SU-DHL-6 (cell line): Measurements from ENCODE around the gene OXLD1.

Experiments
- H2AFZ ChIP-seq: fragments of 200-600 bp; sonication (generic); 2 replicates; pipeline ENCODE4 v1.6.1; 2014; ENCODE audit warnings: low read depth, mild to moderate bottlenecking, moderate library complexity, mixed read lengths, antibody characterized with exemption, low read length; ENCODE audit not compliant: severe bottlenecking
- H3F3A ChIP-seq: fragments of 200-600 bp; shearing (Covaris generic); 2 replicates; pipeline ENCODE4 v1.6.0; 2016; ENCODE audit warnings: antibody characterized with exemption, mild to moderate bottlenecking; ENCODE audit not compliant: insufficient read depth
- H3K27ac ChIP-seq: fragments of 200-600 bp; sonication (generic); 2 replicates; pipeline ENCODE4 v1.5.1; 2016; ENCODE audit warnings: low read depth, mild to moderate bottlenecking, low read length, moderate library complexity, mixed read lengths
- H3K27me3 ChIP-seq: fragments of 200-600 bp; sonication (generic), shearing (Covaris generic); 2 replicates; pipeline ENCODE4 v1.6.0; 2014; ENCODE audit warnings: mild to moderate bottlenecking, low read length
- H3K36me3 ChIP-seq: fragments of 200-600 bp; sonication (generic); 2 replicates; pipeline ENCODE4 v1.6.1; 2014; ENCODE audit warnings: mild to moderate bottlenecking, low read length, mixed read lengths
- H3K4me2 ChIP-seq: fragments of 300-600, 200-600 bp; shearing (Covaris generic), sonication (generic); 2 replicates; pipeline ENCODE4 v1.6.0; 2014; ENCODE audit warnings: low read length, low read depth, mild to moderate bottlenecking; ENCODE audit not compliant: poor library complexity, severe bottlenecking
- H3K4me3 ChIP-seq: fragments of 200-600 bp; sonication (generic); 2 replicates; pipeline ENCODE4 v1.5.1; 2014; ENCODE audit warnings: antibody characterized with exemption, low read length, mild to moderate bottlenecking, mixed read lengths; ENCODE audit not compliant: insufficient read depth, poor library complexity, severe bottlenecking
- H3K79me2 ChIP-seq: fragments of 200-600 bp; sonication (generic); 2 replicates; pipeline ENCODE4 v1.6.1; 2014; ENCODE audit warnings: mild to moderate bottlenecking, low read length, moderate library complexity; ENCODE audit not compliant: insufficient read depth
- H3K9ac ChIP-seq: fragments of 200-600 bp; sonication (generic); 2 replicates; pipeline ENCODE4 v1.7.0; 2014; ENCODE audit warnings: mild to moderate bottlenecking, low read length
- H3K9me2 ChIP-seq: fragments of 200-600 bp; sonication (generic); replicated peaks from 2 replicates; pipeline ENCODE4 v1.6.1; 2014; ENCODE audit warnings: low read length; ENCODE audit not compliant: insufficient read depth
- H3K9me3 ChIP-seq: fragments of 200-600 bp; sonication (generic); 2 replicates; pipeline ENCODE4 v1.6.1; 2014; ENCODE audit warnings: low read length, mixed read lengths; ENCODE audit not compliant: insufficient read depth
- H4K20me1 ChIP-seq: fragments of 200-600 bp; sonication (generic); 2 replicates; pipeline ENCODE4 v1.6.1; 2014; ENCODE audit warnings: low read depth, mild to moderate bottlenecking, antibody characterized with exemption, low read length, moderate library complexity, mixed read lengths
- EZH2phosphoT487 ChIP-seq: fragments of 200-600 bp; sonication (generic), shearing (Covaris generic); conservative IDR thresholded peaks from 2 replicates; pipeline ENCODE4 v1.6.1; 2018; ENCODE audit warnings: mild to moderate bottlenecking, antibody characterized with exemption, low read length, moderate library complexity, mixed read lengths
- TF ChIP-seq, protein P1 (sequence below): fragments of 200-600 bp; sonication (generic); IDR thresholded peaks from one replicate; pipeline ENCODE4 v1.5.1; 2017; ENCODE audit warnings: antibody characterized with exemption, mild to moderate bottlenecking, low read length, moderate library complexity; ENCODE audit not compliant: insufficient read depth, poor library complexity, severe bottlenecking

The OXLD1 gene

DNA sequence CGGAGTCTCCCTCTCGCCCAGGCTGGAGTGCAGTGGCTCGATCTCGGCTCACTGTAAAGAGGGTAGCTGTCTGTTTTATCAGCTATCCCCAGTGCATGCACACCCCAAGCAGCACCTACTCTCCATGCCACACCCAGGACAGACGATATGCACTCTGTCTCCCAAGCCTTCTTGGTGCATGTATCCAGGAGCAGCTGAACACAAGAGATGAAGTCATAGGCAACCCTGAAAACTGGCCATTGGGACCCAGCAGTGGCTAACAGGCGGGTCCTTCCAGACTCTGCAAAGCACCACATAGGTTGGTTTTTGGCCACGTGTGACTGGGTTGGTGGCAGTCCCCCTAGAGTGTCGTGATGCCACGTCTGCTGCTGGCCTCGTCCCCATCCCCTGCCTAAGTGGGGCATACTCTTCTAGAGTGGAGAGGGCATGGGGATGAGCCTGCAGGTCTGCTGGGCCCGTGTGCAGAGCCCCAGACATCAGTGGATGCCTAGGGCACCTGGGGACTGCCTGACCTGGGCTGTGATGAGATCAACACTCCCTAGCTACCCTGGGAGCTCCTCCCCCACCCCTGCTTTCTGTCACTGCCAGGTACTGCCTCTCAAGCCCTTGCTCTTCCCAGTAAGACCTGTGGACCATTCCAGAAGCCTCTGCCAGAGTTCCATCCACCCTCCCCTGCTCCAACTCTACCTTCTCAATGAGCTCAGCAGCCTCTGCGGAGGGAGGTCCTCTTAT is 19.4 kb downstream of the OXLD1 start:
- H3K27ac ChIP-seq, result no peak overlapping the region
- TF ChIP-seq, protein P1, sequence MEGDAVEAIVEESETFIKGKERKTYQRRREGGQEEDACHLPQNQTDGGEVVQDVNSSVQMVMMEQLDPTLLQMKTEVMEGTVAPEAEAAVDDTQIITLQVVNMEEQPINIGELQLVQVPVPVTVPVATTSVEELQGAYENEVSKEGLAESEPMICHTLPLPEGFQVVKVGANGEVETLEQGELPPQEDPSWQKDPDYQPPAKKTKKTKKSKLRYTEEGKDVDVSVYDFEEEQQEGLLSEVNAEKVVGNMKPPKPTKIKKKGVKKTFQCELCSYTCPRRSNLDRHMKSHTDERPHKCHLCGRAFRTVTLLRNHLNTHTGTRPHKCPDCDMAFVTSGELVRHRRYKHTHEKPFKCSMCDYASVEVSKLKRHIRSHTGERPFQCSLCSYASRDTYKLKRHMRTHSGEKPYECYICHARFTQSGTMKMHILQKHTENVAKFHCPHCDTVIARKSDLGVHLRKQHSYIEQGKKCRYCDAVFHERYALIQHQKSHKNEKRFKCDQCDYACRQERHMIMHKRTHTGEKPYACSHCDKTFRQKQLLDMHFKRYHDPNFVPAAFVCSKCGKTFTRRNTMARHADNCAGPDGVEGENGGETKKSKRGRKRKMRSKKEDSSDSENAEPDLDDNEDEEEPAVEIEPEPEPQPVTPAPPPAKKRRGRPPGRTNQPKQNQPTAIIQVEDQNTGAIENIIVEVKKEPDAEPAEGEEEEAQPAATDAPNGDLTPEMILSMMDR, result no peak
- no peak for TF ChIP-seq EZH2phosphoT487
- H3K9me2 ChIP-seq, result no peaks in the 10 kb centered on the region
- no peak overlapping the region for H3K9ac ChIP-seq
- no peak overlapping the region for H3K4me2 ChIP-seq
- H4K20me1 ChIP-seq, result no peaks in the 10 kb centered on the region
- no peak overlapping the region for H2AFZ ChIP-seq
- H3K4me3 ChIP-seq, result no peak overlapping the region
- no peaks in the 10 kb centered on the region for H3K79me2 ChIP-seq
- no peaks in the 10 kb centered on the region for H3K27me3 ChIP-seq
- no peaks in the 10 kb centered on the region for H3F3A ChIP-seq
- H3K36me3 ChIP-seq, result no peaks in the 10 kb centered on the region
- no peaks in the 10 kb centered on the region for H3K9me3 ChIP-seq

DNA sequence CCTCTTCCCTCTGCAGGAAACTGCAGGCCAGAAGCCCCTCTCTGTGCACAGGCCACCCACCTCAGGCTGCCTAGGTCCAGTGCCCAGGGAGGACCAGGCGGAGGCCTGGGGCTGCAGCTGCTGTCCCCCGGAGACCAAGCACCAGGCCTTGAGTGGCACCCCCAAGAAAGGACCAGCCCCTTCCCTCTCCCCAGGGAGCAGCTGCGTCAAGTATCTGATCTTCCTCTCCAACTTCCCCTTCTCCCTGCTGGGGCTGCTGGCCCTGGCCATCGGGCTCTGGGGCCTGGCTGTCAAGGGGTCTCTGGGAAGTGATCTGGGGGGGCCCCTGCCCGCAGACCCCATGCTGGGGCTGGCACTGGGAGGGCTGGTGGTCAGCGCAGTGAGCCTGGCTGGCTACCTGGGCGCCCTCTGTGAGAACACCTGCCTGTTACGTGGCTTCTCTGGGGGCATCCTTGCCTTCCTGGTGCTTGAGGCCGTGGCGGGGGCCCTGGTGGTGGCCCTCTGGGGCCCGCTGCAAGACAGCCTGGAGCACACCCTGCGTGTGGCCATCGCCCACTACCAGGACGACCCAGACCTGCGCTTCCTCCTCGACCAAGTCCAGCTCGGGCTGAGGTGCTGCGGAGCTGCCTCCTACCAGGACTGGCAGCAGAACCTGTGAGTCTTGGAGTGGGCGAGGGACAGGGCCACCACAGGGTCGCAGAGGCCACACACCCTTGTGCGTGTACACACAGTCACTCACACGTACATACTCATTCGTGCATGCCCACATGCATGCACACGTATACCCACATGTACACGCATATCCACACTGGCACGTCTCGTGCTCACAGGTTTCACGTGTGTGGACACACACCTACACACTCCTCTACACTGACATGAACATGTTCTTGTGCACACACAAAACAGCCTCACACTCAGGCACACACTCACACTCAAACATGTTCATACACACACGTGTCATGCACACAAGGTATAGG is 21.1 kb downstream of the OXLD1 start:
- Histone ChIP-seq H4K20me1 (no peaks in the 10 kb centered on the region), H3F3A (no peaks in the 10 kb centered on the region), H3K9ac (no peak overlapping the region), H3K27me3 (no peaks in the 10 kb centered on the region), H3K36me3 (no peaks in the 10 kb centered on the region), H3K9me2 (no peaks in the 10 kb centered on the region), H3K4me2 (no peak overlapping the region), H3K9me3 (no peaks in the 10 kb centered on the region), H2AFZ (no peak overlapping the region), H3K79me2 (no peaks in the 10 kb centered on the region), H3K27ac (no peak overlapping the region), H3K4me3 (no peak overlapping the region)
- TF ChIP-seq, protein P1, result no peak
- TF ChIP-seq EZH2phosphoT487, result no peak

DNA sequence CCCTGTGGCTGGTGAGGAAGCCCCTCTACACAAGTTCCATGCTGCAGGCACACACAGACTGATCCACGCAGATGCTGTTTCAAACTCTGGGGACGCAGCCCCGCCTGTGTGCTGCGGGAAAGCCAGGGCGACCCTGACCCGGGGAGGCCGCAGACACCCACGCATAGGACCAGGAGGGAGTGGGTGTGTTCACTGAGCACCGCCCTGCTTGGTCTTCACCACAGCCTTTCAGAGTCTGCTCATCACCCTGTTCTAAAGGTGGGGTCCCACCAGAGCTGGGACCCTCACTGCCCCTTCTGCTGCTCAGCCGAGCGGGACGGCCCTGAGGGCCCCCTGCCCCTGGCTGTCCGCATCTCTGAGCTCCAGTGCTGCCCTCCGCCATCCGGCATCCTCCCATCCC is 21.9 kb downstream of the OXLD1 start:
- Histone ChIP-seq H3K9me2 (no peaks in the 10 kb centered on the region), H3F3A (no peaks in the 10 kb centered on the region), H2AFZ (no peak overlapping the region), H3K79me2 (no peaks in the 10 kb centered on the region), H3K9ac (no peak overlapping the region), H3K27me3 (no peaks in the 10 kb centered on the region), H3K4me3 (no peak overlapping the region), H4K20me1 (no peaks in the 10 kb centered on the region), H3K9me3 (no peaks in the 10 kb centered on the region), H3K36me3 (no peaks in the 10 kb centered on the region), H3K4me2 (no peak overlapping the region), H3K27ac (no peak overlapping the region)
- TF ChIP-seq, protein P1, result no peak
- TF ChIP-seq EZH2phosphoT487, result no peak
